ENCODE data around the gene PRKAA2.

- TF ChIP-seq, protein P1, sequence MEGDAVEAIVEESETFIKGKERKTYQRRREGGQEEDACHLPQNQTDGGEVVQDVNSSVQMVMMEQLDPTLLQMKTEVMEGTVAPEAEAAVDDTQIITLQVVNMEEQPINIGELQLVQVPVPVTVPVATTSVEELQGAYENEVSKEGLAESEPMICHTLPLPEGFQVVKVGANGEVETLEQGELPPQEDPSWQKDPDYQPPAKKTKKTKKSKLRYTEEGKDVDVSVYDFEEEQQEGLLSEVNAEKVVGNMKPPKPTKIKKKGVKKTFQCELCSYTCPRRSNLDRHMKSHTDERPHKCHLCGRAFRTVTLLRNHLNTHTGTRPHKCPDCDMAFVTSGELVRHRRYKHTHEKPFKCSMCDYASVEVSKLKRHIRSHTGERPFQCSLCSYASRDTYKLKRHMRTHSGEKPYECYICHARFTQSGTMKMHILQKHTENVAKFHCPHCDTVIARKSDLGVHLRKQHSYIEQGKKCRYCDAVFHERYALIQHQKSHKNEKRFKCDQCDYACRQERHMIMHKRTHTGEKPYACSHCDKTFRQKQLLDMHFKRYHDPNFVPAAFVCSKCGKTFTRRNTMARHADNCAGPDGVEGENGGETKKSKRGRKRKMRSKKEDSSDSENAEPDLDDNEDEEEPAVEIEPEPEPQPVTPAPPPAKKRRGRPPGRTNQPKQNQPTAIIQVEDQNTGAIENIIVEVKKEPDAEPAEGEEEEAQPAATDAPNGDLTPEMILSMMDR (conservative IDR thresholded peaks at IDR 0.05; ENCODE audit: low read depth, low read length): no peak
- TF ChIP-seq EZH2phosphoT487 (IDR thresholded peaks at IDR 0.05; ENCODE audit: borderline replicate concordance, low read length) (no peak), EZH2 (IDR thresholded peaks at IDR 0.05; ENCODE audit: low read length, unreplicated experiment) (no peak)
These were observed 26.4 kb downstream of the PRKAA2 start for GRCh38 chr1:56671542-56671941.
